ENCODE data around the gene FRRS1L.

- TF ChIP-seq EZH2phosphoT487 (IDR thresholded peaks at IDR 0.05; ENCODE audit: low read length) (no peak), CTCF (IDR thresholded peaks at IDR 0.05; ENCODE audit: low read length) (no peak)
These were observed 52.4 kb downstream of the FRRS1L start for GRCh38 chr9:109114670-109115069.

Data from MM.1S (cell line).